ENCODE data around the gene PPP2R5A. TPM values are rescaled to one million over a fixed set of nuclear protein-coding genes. Genes with fewer than 3 reads are reported as not detected.

Gene PPP2R5A
- total and polyA plus RNA-seq, 2 of the 8 experiments (the other 6 are each of a cell fraction or from before 2014, with no cell fraction given): 14.6 to 36.3 TPM

DNA sequence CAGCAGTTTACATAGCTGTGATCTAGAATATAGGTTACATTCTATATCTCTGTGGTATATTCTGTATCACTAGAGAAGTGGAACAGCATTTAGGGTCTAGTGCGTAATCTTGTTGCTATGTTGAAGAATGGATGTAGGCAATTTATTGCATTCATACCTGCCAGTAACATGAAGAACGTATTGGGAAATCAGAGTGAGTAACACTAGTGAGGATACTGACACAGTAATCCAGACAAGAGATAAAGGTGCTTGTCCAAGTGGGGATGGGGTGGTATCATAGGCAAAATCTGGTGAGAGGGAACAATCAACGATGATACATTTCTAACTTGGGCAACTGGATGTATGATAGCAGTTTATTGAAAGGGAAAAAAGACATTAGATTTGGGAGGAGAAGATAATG is 9.8 kb downstream of the PPP2R5A start:
- peaks cover 0 to 9% (median 3%) of the 10 kb centered on the region in 4 experiments; a peak in 4 of 7 replicates for H3K4me1 ChIP-seq (replicated peaks in 1 of 4; ENCODE audit: control insufficient read depth in 3 of 4, insufficient read depth in 4 of 4, low read length in 3 of 4)
- H4K20me1 ChIP-seq (replicated peaks in 1 of 2; ENCODE audit: control insufficient read depth in 1 of 2, insufficient read depth in 2 of 2, low read length in 2 of 2): no peaks in the 10 kb centered on the region

More for the DNA sequence above, 9.8 kb downstream of the PPP2R5A start:
- Histone ChIP-seq H2AFZ (ENCODE audit: low read length) (no peak overlapping the region), H3K79me2 (ENCODE audit: control insufficient read depth in 1 of 2, insufficient read depth in 2 of 2, low read length in 2 of 2) (peaks cover 0 to 82% of the 10 kb centered on the region in 2 experiments; a peak in 2 of 4 replicates), H4K91ac (replicated peaks; ENCODE audit: insufficient read length, low read length) (no peak overlapping the region), H2BK5ac (ENCODE audit: low read depth, low read length) (no peak overlapping the region), H3K56ac (replicated peaks; ENCODE audit: insufficient read length, low read depth, low read length) (no peak overlapping the region), H3K36me3 (ENCODE audit: control insufficient read depth in 2 of 4, insufficient read depth in 4 of 4, low read length in 3 of 4) (no peaks in the 10 kb centered on the region), H4K8ac (ENCODE audit: extremely low read depth, insufficient read depth, low read length) (no peak overlapping the region), H2AK5ac (ENCODE audit: low read depth, low read length) (no peak overlapping the region), H3K4ac (replicated peaks; ENCODE audit: insufficient read length, low read depth, low read length) (no peak overlapping the region), H2BK15ac (ENCODE audit: low read length) (no peak overlapping the region), H3K4me2 (ENCODE audit: insufficient read depth in 1 of 2, low read depth in 2 of 2, low read length in 2 of 2) (no peak overlapping the region), H2BK120ac (replicated peaks; ENCODE audit: low read depth, low read length) (no peak overlapping the region), H3K23ac (ENCODE audit: insufficient read length) (no peak overlapping the region), H3K14ac (ENCODE audit: insufficient read length) (no peak overlapping the region), H3K79me1 (ENCODE audit: low read depth, low read length) (no peaks in the 10 kb centered on the region; the same call in 1 of the 2 replicates), H2BK20ac (ENCODE audit: low read length) (no peak overlapping the region), H3K23me2 (ENCODE audit: low read depth, low read length) (no peaks in the 10 kb centered on the region), H3K18ac (ENCODE audit: extremely low read depth, low read length) (no peak overlapping the region), H3K27ac (ENCODE audit: low read depth, low read length) (no peak overlapping the region), H3K9me3 (ENCODE audit: insufficient read depth in 2 of 2, low read depth in 1 of 2, low read length in 1 of 2) (no peaks in the 10 kb centered on the region), H2BK12ac (ENCODE audit: low read depth, low read length) (no peak overlapping the region), H3K27me3 (replicated peaks in 1 of 4; ENCODE audit: control insufficient read depth in 3 of 4, extremely low read depth in 1 of 4, insufficient read depth in 3 of 4, low read length in 3 of 4) (no peaks in the 10 kb centered on the region), H4K5ac (ENCODE audit: insufficient read length, low read depth, low read length) (no peak overlapping the region), H3K4me3 (ENCODE audit: extremely low read depth in 1 of 4, insufficient read depth in 2 of 4, low read depth in 3 of 4, low read length in 4 of 4) (no peak overlapping the region), H3K9ac (replicated peaks in 1 of 4; ENCODE audit: extremely low read depth in 1 of 4, low read depth in 3 of 4, low read length in 3 of 4) (no peak overlapping the region)
- DNase-seq (ENCODE audit: low read depth in 1 of 2, low spot score in 2 of 2) (no peak), FAIRE-seq (no peak)
- WGBS, 2 experiments (ENCODE audit: extremely low coverage in 1 of 2, insufficient coverage in 1 of 2, insufficient read length in 1 of 2, insufficient replicate concordance in 2 of 2, low coverage in 1 of 2, low lambda C conversion rate in 2 of 2, missing lambda C conversion rate in 1 of 2): 93% methylated on average over 3 of the region's 3 CpGs; no CpG with 5 or more reads in 1 of the 2 experiments
- CTCF ChIA-PET (ENCODE audit: partially characterized antibody): interaction anchor here (0.9 to 4.6 kb wide), 6 partner anchors 8 to 233 kb away, joined by 3 to 25 read pairs (median 6); no protein-coding TSS in a partner anchor
- POLR2A ChIA-PET (ENCODE audit: partially characterized antibody): interaction anchor here (1.1 to 1.7 kb wide), 2 partner anchors 9 to 13 kb away, joined by 4 to 6 read pairs; no protein-coding TSS in a partner anchor
